ACHN (cell line): ENCODE measurements around the gene RIPK1.
A peak's percentile ranks its signal among the peaks of the same experiment; 100 is the strongest.
"Not testable (repeated sequence)": the region's sequence is repeated elsewhere in the genome, so short reads cannot be mapped to it uniquely, and the experiment has no call there.

Experiments used
- DNase-seq: peaks from one replicate; pipeline ENCODE4 v3.0.0-alpha.2; 2015
- in situ Hi-C: cut with HindIII; loops from 2 replicates; pipeline ENCODE4 v1.10.0; 2017; ENCODE audit warnings: low sequenced_read_pairs, low pct_ligation_motif_present, low pct_unique_long_range_greater_than_20kb

Gene RIPK1

GRCh38 chr6:3073382-3073781, 5.1 kb downstream of the RIPK1 start:
- in situ Hi-C loops: no loop called here
- DNase-seq: no peak

- DNase-seq: no peak
- in situ Hi-C loops: no loop called here
These were observed 7.4 kb downstream of the RIPK1 start for GRCh38 chr6:3075772-3076113.

- in situ Hi-C loops: no loop called here
- no peak for DNase-seq
These were observed 8.0 kb downstream of the RIPK1 start for GRCh38 chr6:3076320-3076719.

GRCh38 chr6:3077430-3077829, 9.1 kb downstream of the RIPK1 start:
- in situ Hi-C loops: no loop called here
- DNase-seq: no peak

GRCh38 chr6:3078952-3079351, 10.7 kb downstream of the RIPK1 start:
- in situ Hi-C loops, DNase-seq: not testable (repeated sequence)

GRCh38 chr6:3079682-3080081, 11.4 kb downstream of the RIPK1 start:
- in situ Hi-C loops: no loop called here
- DNase-seq: no peak

- in situ Hi-C loops: no loop called here
- no peak for DNase-seq
These were observed 13.7 kb downstream of the RIPK1 start for GRCh38 chr6:3081960-3082359.

- no peak for DNase-seq
- in situ Hi-C loops: no loop called here
These were observed 16.8 kb downstream of the RIPK1 start for GRCh38 chr6:3085074-3085473.

GRCh38 chr6:3086282-3086946, 18.1 kb downstream of the RIPK1 start:
- in situ Hi-C loops: no loop called here

GRCh38 chr6:3088446-3088845, 20.2 kb downstream of the RIPK1 start:
- in situ Hi-C loops: no loop called here
- no peak for DNase-seq

More at GRCh38 chr6:3086282-3086946, 18.1 kb downstream of the RIPK1 start:
- DNase-seq: no peak

DNA sequence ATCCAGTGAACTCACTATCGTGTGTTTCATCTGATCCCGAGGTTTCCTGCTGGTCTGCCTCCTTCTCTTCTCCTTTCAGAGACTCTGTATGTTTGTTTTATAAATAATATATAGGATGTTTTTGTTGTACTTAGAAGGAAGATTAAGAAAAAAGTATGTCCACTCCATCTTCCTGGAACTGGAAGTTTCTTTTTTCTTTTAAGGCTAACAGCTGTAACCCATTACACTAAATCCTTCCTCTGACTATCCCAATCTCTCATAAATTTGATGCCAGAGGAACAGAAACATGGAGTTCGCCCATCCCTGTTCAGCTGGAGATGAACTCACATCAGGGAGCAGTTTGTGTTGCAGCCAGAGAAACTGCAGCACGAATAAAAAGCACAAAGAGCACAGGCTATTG, 20.7 kb downstream of the RIPK1 start:
- in situ Hi-C loops: no loop called here
- DNase-seq: no peak

GRCh38 chr6:3090013-3090412, 21.7 kb downstream of the RIPK1 start:
- no peak for DNase-seq
- in situ Hi-C loops: no loop called here

DNA sequence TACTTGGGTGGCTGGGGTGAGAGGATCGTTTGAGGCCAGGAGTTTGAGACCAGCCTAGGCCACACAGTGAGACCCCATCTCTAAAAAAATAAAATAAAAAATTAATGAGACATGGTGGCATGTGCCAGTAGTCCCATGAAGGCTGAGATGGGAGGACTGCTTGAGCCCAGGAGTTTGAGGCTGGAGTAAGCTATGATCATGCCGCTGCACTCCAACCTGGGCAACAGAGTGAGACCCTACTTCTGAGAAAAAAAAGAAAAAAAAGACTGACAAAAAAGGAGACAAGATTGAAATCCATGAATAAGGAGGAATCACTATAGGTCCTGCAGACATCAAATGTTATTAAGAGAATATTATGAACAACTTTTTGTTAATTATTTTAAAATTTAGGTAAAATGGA, 26.5 kb downstream of the RIPK1 start:
- DNase-seq: no peak
- in situ Hi-C loops: no loop called here

DNA sequence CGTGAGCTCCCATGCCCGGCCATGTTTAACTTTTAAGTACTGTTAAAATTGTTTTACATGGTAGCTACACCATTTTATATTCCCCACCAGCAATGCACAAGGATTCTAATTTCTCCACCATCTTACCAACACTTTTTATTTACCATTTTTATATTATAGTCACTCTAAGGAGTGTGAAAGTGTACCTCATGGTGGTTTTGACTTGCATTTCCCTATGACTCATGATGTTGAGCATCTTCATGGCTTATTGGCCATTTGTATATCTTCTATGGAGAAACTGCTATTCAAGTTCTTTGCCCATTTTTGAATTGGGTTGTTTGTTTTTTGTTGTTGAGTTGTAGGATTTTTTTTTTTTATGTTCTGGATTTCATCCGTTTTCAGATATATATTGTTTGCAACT, 34.6 kb downstream of the RIPK1 start:
- in situ Hi-C loops: no loop called here

DNA sequence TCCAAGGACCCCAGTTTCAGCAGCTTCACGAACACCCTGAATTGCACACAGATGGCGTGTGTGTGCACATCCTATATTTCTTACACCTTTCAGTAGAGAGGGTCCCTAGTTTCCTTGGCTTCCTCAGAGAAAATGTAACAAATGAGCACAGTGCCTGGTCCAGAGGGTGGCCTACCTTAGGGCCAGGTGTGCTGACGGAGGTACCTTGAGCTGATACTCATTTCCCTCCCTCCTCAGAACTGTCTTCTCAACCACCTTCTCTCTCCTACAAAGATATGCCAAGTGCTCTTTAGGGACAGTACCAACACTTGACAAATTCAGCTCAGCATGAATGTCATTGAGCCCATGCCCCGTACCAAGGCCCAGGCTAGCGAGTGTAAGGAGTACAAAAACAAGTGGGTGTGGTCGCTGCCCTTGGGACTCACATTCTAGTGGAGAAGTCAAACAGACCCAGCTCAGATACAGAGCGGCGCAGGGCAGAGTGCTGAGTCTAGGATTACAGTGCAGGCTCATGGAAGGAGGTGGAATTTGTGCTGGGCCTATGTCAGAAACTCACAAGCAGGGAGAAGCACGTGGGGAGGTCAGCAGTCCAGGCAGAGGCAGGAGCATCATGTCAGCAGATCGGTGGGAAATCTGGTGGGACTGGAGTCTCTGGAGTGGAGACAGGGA, 40.6 kb downstream of the RIPK1 start:
- in situ Hi-C loops: no loop called here
- no peak for DNase-seq

More for the DNA sequence above, 34.6 kb downstream of the RIPK1 start:
- DNase-seq: no peak

DNA sequence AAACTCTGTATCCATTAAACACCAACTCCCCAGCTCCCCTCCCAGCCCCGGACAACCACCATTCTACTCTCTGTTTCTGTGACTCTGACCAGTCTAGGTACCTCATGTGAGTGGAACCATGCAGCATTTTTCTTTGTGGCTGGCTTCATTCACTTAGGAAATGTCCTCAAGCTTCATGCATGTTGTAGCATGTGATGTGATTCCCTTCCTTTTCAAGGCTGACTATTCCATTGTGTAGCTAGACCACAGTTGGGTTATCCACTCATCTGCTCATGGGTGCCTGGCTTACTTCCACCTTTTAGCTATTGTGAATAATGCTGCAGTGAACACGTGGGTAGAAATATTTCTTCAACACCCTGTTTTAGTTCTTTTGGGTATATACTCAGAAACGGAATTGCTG, 41.5 kb downstream of the RIPK1 start:
- in situ Hi-C loops: no loop called here
- no peak for DNase-seq

- no peak for DNase-seq
- in situ Hi-C loops: no loop called here
These were observed 46.1 kb downstream of the RIPK1 start for GRCh38 chr6:3114377-3114776.

- no peak for DNase-seq
These were observed 49.6 kb downstream of the RIPK1 start for GRCh38 chr6:3117912-3118352.

GRCh38 chr6:3118353-3119039, 50.2 kb downstream of the RIPK1 start, which contains the start of gene BPHL:
BPHL (plus strand) TSS chr6:3118711; CDS start chr6:3118741, 30 bp downstream.
- in situ Hi-C loops: no loop called here

More at GRCh38 chr6:3117912-3118352, 49.6 kb downstream of the RIPK1 start:
- in situ Hi-C loops: no loop called here

More at GRCh38 chr6:3118353-3119039, 50.2 kb downstream of the RIPK1 start, which contains the start of gene BPHL:
- peak; percentile 85 for DNase-seq
